Endodermal cell (in vitro differentiated cells): Measurements from ENCODE around the gene KCNIP3. TPM values are rescaled to one million over a fixed set of nuclear protein-coding genes. Genes with fewer than 3 reads are reported as not detected.
"Not testable (repeated sequence)": the region's sequence is repeated elsewhere in the genome, so short reads cannot be mapped to it uniquely, and the experiment has no call there.

ENCODE experiments used
- DNase-seq: peaks from one replicate; pipeline ENCODE4 v3.0.0-alpha.2; 2017
- H3K27ac ChIP-seq: 2 replicates; pipeline ENCODE4 v1.5.1; 2013; ENCODE audit warnings: mild to moderate bottlenecking, low read depth, low read length, moderate library complexity
- H3K27me3 ChIP-seq: 2 replicates; pipeline ENCODE4 v1.6.1; 2013; ENCODE audit warnings: mild to moderate bottlenecking, low read length, moderate library complexity; ENCODE audit not compliant: insufficient read depth, control insufficient read depth, poor library complexity, severe bottlenecking
- H3K36me3 ChIP-seq: 2 replicates; pipeline ENCODE4 v1.7.0; 2013; ENCODE audit warnings: mild to moderate bottlenecking, low read length, moderate library complexity; ENCODE audit not compliant: control insufficient read depth, insufficient read depth
- H3K4me1 ChIP-seq: one replicate; pipeline ENCODE4 v1.7.0; 2013; ENCODE audit warnings: low read length; ENCODE audit not compliant: control insufficient read depth, insufficient read depth
- H3K4me3 ChIP-seq: 2 replicates; pipeline ENCODE4 v1.5.1; 2013; ENCODE audit warnings: mild to moderate bottlenecking, low read length, moderate library complexity
- H3K9ac ChIP-seq: 2 replicates; pipeline ENCODE4 v1.6.1; 2013; ENCODE audit warnings: mild to moderate bottlenecking, low read length, moderate library complexity; ENCODE audit not compliant: poor library complexity, severe bottlenecking; ENCODE audit errors: extremely low read depth
- H3K9me3 ChIP-seq: 2 replicates; pipeline ENCODE4 v1.6.1; 2013; ENCODE audit warnings: mild to moderate bottlenecking, low read length, moderate library complexity; ENCODE audit not compliant: control insufficient read depth
- H3K27ac Mint-ChIP-seq: 2 replicates; pipeline ENCODE4 v1.8.0; 2020; ENCODE audit warnings: mixed read lengths
- H3K27me3 Mint-ChIP-seq: 2 replicates; pipeline ENCODE4 v1.8.0; 2021; ENCODE audit warnings: mild to moderate bottlenecking, mixed read lengths; ENCODE audit not compliant: insufficient read depth
- H3K36me3 Mint-ChIP-seq: 2 replicates; pipeline ENCODE4 v1.8.0; 2020; ENCODE audit warnings: low read depth, mixed read lengths
- H3K4me1 Mint-ChIP-seq: 2 replicates; pipeline ENCODE4 v1.8.0; 2020; ENCODE audit warnings: mixed read lengths
- H3K4me3 Mint-ChIP-seq: 2 replicates; pipeline ENCODE4 v1.8.0; 2020; ENCODE audit warnings: mild to moderate bottlenecking, moderate library complexity, mixed read lengths
- H3K9me3 Mint-ChIP-seq: 2 replicates; pipeline ENCODE4 v1.8.0; 2020; ENCODE audit warnings: mild to moderate bottlenecking, mixed read lengths
- CTCF ChIP-seq: fragments of 200-600 bp; sonication (generic); conservative IDR thresholded peaks from 2 replicates; pipeline ENCODE4 v1.5.0; 2021; ENCODE audit warnings: antibody characterized with exemption, mild to moderate bottlenecking
- WGBS, 2 experiments: methylation state at CpG; one replicate each; pipeline versions ENCODE4 v1.1.5 to v1.1.7; 2013; ENCODE audit warnings: missing lambda C conversion rate in 2 of 2, mixed read lengths in 1 of 2; ENCODE audit not compliant: insufficient coverage in 1 of 2, insufficient read length in 1 of 2; 5-methylcytosine and 5-hydroxymethylcytosine counted together
- total RNA-seq, 2 donors: library from RNA; stranded (reverse); fragmentation: NEBNext Ultra II Directional in 1 of 2; extraction: Animal tissue kit (Norgen Biotek cat#: 25700) in 1 of 2; gene quantifications; 2 replicates in 1 of 2; 3 replicates in 1 of 2; pipeline ENCODE4 v1.2.1, GENCODE V29; 2021

The KCNIP3 gene
- total RNA-seq, 2 donors from 2014 or later = 0.26 to 1.3 TPM

DNA sequence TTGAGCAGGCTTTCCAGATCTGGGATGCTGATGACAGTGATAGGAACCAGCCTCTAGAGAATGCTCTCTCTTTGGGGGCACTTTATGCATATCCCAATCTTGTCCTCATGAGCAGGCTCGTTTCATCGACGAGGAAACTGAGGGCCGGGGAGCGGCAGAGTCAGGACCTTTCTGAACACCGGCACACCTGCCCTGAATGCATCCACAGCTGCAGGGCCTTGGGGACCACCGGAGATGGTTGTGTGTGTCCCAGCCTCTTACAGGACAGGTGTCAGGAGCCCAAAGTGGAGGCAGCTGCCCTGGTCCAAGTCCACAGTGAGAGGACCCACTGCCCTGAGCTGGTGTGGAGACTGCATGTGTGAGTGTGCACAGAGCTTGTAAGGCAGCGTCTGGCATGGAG, 57.8 kb downstream of the KCNIP3 start:
- Histone ChIP-seq H3K9ac (no peak overlapping the region), H3K4me1 (no peaks in the 10 kb centered on the region), H3K36me3 (no peaks in the 10 kb centered on the region), H3K9me3 (no peaks in the 10 kb centered on the region), H3K27ac (no peak overlapping the region), H3K4me3 (no peak overlapping the region), H3K27me3 (no peaks in the 10 kb centered on the region)
- no peaks in the 10 kb centered on the region for H3K4me1 Mint-ChIP-seq
- H3K9me3 Mint-ChIP-seq = peaks cover 6% of the 10 kb centered on the region
- no peak overlapping the region for H3K4me3 Mint-ChIP-seq
- WGBS, 2 experiments = 89 to 90% methylated on average over 6 to 7 of the region's 8 CpGs
- peak; percentile 22 for DNase-seq
- no peak for TF ChIP-seq CTCF
- H3K27me3 Mint-ChIP-seq = peaks cover 18% of the 10 kb centered on the region
- no peaks in the 10 kb centered on the region for H3K36me3 Mint-ChIP-seq
- no peak overlapping the region for H3K27ac Mint-ChIP-seq

- H3K9ac ChIP-seq, H3K27me3 ChIP-seq, H3K9me3 Mint-ChIP-seq, H3K4me1 Mint-ChIP-seq, H3K4me1 ChIP-seq, DNase-seq, H3K4me3 Mint-ChIP-seq, H3K27ac ChIP-seq, H3K27ac Mint-ChIP-seq, H3K9me3 ChIP-seq, H3K4me3 ChIP-seq, H3K36me3 ChIP-seq, H3K36me3 Mint-ChIP-seq: not testable (repeated sequence)
- peaks cover 16% of the 10 kb centered on the region for H3K27me3 Mint-ChIP-seq
- 95 to 100% methylated on average over 1 to 2 of the region's 5 CpGs for WGBS, 2 experiments
These were observed 58.3 kb downstream of the KCNIP3 start for GRCh38 chr2:95355486-95355885.

DNA sequence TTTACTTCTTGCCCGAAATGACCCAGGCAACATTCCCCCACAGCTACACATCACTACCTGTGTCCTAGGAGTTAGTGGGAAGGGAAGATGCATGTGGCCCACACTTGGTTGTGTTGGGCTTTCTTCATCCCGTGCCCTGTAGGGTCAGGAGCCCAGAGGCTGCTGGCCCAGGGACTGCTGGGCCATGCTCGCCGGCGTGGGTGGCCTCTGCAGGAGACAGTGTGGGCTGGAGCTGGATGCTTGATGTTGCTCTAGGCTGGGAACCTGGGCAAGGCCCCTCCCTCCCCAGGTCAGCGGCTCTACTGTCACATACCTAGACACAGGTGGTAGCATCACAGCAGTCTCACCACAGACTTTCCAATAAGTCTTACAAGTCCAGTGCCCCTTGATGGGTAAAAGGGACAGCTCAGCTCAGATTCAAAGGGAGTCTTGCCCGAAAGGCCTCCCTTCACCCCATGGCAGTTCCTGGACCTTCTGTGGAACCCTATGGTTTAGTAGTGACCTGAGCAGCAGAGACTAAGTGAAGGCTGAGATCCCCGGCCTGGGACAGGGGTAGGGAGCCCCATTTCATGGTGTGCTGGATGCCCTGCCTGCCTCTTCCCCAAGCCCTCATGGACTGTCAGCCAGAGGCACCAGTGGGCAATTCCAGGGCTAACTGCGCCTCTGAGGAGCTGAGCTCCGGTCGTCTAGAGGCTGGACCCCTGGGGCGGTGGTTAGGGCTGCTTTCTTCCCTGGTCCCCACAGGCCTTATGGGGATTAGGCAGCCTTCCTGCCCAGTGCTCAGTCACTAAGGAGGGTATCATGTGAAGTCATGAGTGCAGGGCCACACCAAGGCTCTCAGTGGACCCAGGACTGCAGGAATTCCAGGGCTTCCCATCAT, 59.9 kb downstream of the KCNIP3 start:
- peaks cover 6% of the 10 kb centered on the region for H3K9me3 Mint-ChIP-seq
- WGBS, 2 experiments = 85 to 90% methylated on average over 4 to 12 of the region's 12 CpGs

More for the DNA sequence above, 59.9 kb downstream of the KCNIP3 start:
- Mint-ChIP-seq H3K4me3 (no peak overlapping the region), H3K27ac (no peak overlapping the region), H3K27me3 (peaks cover 14% of the 10 kb centered on the region), H3K36me3 (no peaks in the 10 kb centered on the region), H3K4me1 (no peaks in the 10 kb centered on the region)
- H3K4me3 ChIP-seq = no peak overlapping the region
- no peaks in the 10 kb centered on the region for H3K4me1 ChIP-seq
- H3K9me3 ChIP-seq = no peaks in the 10 kb centered on the region
- H3K9ac ChIP-seq = no peak overlapping the region
- no peaks in the 10 kb centered on the region for H3K27me3 ChIP-seq
- H3K27ac ChIP-seq = no peak overlapping the region
- DNase-seq = peak; percentile 16
- TF ChIP-seq CTCF = no peak
- no peaks in the 10 kb centered on the region for H3K36me3 ChIP-seq
